AG04449 (cell line): ENCODE measurements around the gene SCYGR6.

Experiments
- CTCF ChIA-PET: fragments of 350-600 bp; formaldehyde crosslinking; extraction: SDS; loops from one replicate; lab custom pipeline; 2021; ENCODE audit warnings: antibody characterized with exemption; lab: Yijun Ruan, JAX
- POLR2A ChIA-PET: fragments of 400-600, 350-600 bp; formaldehyde crosslinking; extraction: SDS; loops from one replicate; lab custom pipeline; 2020; ENCODE audit warnings: antibody characterized with exemption, inconsistent platforms; lab: Yijun Ruan, JAX
- DNase-seq: peaks from one replicate; pipeline ENCODE4 v3.0.0-alpha.2; 2010; ENCODE audit warnings: low read depth, low spot score
- H3K4me3 ChIP-seq: 2 replicates; pipeline ENCODE4 v1.5.1; 2011; ENCODE audit warnings: low read depth, mild to moderate bottlenecking, control low read depth, low read length
- CTCF ChIP-seq: IDR thresholded peaks from one replicate; pipeline ENCODE4 v1.5.1; 2011; ENCODE audit warnings: mild to moderate bottlenecking, moderate library complexity, low read length, control low read depth, inconsistent platforms; ENCODE audit not compliant: insufficient read depth; ENCODE audit errors: missing control alignments

The SCYGR6 gene

GRCh38 chr2:227724394-227725039 lies at the start of gene SCYGR6:
TSS of gene SCYGR6 (minus strand) at chr2:227724757. CDS start at chr2:227724757, 0 bp downstream.
- POLR2A ChIA-PET: no interaction called here
- no peak within 1 kb of the TSS for H3K4me3 ChIP-seq
- DNase-seq: no peak
- TF ChIP-seq CTCF: no peak
- CTCF ChIA-PET: no interaction called here

GRCh38 chr2:227774011-227774624 lies 49.6 kb upstream of the SCYGR6 start:
- TF ChIP-seq CTCF: peak; percentile 2
- DNase-seq: no peak
- ChIA-PET CTCF (interaction anchor here (0.9 to 2.2 kb wide), 5 partner anchors 8 to 116 kb away, joined by 3 to 9 read pairs (median 4); no protein-coding TSS in a partner anchor), POLR2A (no interaction called here)
- H3K4me3 ChIP-seq: no peak overlapping the region

- ChIA-PET CTCF (interaction anchor here (1.3 to 2.2 kb wide), 2 partner anchors 9 to 17 kb away, joined by 4 to 9 read pairs; no protein-coding TSS in a partner anchor), POLR2A (no interaction called here)
- no peak overlapping the region for H3K4me3 ChIP-seq
- DNase-seq: no peak
- no peak for TF ChIP-seq CTCF
Observed at GRCh38 chr2:227772932-227773331, 48.4 kb upstream of the SCYGR6 start.

GRCh38 chr2:227772197-227772661 lies 47.7 kb upstream of the SCYGR6 start:
- POLR2A ChIA-PET: no interaction called here
- TF ChIP-seq CTCF: no peak
- CTCF ChIA-PET: interaction anchor here (1.3 to 2.2 kb wide), 2 partner anchors 11 to 16 kb away, joined by 5 to 9 read pairs; no protein-coding TSS in a partner anchor
- no peak overlapping the region for H3K4me3 ChIP-seq
- no peak for DNase-seq

- no peak for TF ChIP-seq CTCF
- CTCF ChIA-PET: interaction anchor here (1.4 to 5.1 kb wide), 3 partner anchors 25 to 362 kb away, joined by 3 to 103 read pairs (median 62); no protein-coding TSS in a partner anchor
- POLR2A ChIA-PET: no interaction called here
- H3K4me3 ChIP-seq: no peak overlapping the region
- no peak for DNase-seq
Observed at GRCh38 chr2:227767830-227768229, 43.3 kb upstream of the SCYGR6 start.

- no peak overlapping the region for H3K4me3 ChIP-seq
- ChIA-PET POLR2A (interaction anchor here (0.5 kb wide), 1 partner anchor 361 kb away, joined by 3 read pairs; no protein-coding TSS in a partner anchor), CTCF (interaction anchor here (0.6 to 5.1 kb wide), 58 partner anchors 8 to 651 kb away, joined by 3 to 103 read pairs (median 4); partner anchors contain the start of gene SCYGR5)
- peak; percentile 7 for DNase-seq
- peak; percentile 88 for TF ChIP-seq CTCF
Observed at GRCh38 chr2:227766373-227766883, 41.9 kb upstream of the SCYGR6 start.
